Measurements from ENCODE around the gene CSRP2. TPM values are rescaled to one million over a fixed set of nuclear protein-coding genes. Genes with fewer than 3 reads are reported as not detected.

The CSRP2 gene
- 10 to 100 TPM; 26.8 to 85.9 TPM for total RNA-seq
- polyA plus RNA-seq (ENCODE audit: insufficient read length in 2 of 2): 10 to 100 TPM; 63.4 to 64.6 TPM
- long read RNA-seq, donor 1, full-length matches to known transcripts: 57 of 57 reads
- long read RNA-seq, donor 1, partial matches to known transcripts: 0 of 57 reads
- long read RNA-seq, donor 1, other reads (novel, unspliced or antisense): 0 of 57 reads
- long read RNA-seq, donor 2, full-length matches to known transcripts: 28 of 28 reads
- long read RNA-seq, donor 2, partial matches to known transcripts: 0 of 28 reads
- long read RNA-seq, donor 2, other reads (novel, unspliced or antisense): 0 of 28 reads
- long read RNA-seq, donor 3, full-length matches to known transcripts: 32 of 32 reads
- long read RNA-seq, donor 3, partial matches to known transcripts: 0 of 32 reads
- long read RNA-seq, donor 3, other reads (novel, unspliced or antisense): 0 of 32 reads
- long read RNA-seq, donor 4, full-length matches to known transcripts: 35 of 47 reads
- long read RNA-seq, donor 4, partial matches to known transcripts: 12 of 47 reads
- long read RNA-seq, donor 4, other reads (novel, unspliced or antisense): 0 of 47 reads

DNA sequence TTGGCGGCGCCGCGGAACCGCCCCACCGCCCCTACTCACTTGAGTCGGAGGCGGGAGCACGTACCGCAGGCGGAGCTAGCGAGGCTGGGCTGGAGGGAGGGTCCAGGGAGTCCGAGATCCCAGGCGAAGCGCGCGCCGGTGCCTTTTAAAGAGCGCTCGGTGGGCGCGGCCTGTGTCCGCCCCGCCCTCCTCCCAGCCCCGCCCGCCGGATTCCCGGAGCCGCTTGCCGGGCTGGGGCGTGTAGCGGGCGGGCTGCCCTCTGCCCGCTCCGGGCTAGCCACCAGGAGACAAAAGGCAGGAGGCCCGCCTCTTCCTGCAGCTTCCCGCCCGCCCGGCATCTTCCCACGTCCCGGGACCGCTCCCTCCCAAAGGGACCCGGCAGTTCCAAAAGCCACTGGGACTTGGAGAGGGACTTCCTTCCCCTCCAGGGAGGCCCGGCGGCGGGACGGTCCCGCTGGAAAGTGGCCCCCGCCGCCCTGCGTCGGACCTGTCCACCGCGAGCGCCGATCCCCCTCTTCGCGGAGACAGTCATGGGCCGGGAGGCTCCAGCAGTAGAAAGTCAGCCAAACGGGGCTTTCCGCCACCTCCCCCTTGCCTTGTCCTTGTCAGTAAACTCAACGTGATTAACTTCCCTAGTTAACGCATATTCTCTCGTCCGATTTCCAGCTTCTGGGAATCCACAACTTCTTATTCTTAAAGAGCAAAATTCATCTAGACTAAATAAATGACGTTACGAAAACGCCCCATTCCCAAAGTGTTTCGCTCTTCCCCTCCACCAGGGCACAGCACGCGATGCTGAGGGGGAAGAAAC is at the start of gene CSRP2:
Gene CSRP2 (minus strand): TSS at position 121 of the 811 bp plus-strand sequence. CDS start 12,759 bp downstream, outside the sequence.
- Histone ChIP-seq H3K9me3 (ENCODE audit: control insufficient read depth, insufficient read depth, low read length) (no peaks in the 10 kb centered on the region), H3K4me1 (ENCODE audit: control insufficient read depth, insufficient read depth, low read length) (peaks cover 14% of the 10 kb centered on the region), H3K27ac (ENCODE audit: low read depth, low read length) (peak within 1 kb of the TSS; percentile 93), H3K4me3 (ENCODE audit: low read depth, low read length) (peak within 1 kb of the TSS; percentile 80), H3K27me3 (ENCODE audit: control insufficient read depth, insufficient read depth, low read length) (peaks cover 6% of the 10 kb centered on the region), H3K36me3 (ENCODE audit: control insufficient read depth, insufficient read depth, low read length) (no peaks in the 10 kb centered on the region)
- under 1% methylated on average over 65 of the region's 71 CpGs for WGBS (ENCODE audit: insufficient coverage)
- peak; percentile 53 to 96 (median 72) for DNase-seq (ENCODE audit: low read depth in 4 of 6, low spot score in 6 of 6)

DNA sequence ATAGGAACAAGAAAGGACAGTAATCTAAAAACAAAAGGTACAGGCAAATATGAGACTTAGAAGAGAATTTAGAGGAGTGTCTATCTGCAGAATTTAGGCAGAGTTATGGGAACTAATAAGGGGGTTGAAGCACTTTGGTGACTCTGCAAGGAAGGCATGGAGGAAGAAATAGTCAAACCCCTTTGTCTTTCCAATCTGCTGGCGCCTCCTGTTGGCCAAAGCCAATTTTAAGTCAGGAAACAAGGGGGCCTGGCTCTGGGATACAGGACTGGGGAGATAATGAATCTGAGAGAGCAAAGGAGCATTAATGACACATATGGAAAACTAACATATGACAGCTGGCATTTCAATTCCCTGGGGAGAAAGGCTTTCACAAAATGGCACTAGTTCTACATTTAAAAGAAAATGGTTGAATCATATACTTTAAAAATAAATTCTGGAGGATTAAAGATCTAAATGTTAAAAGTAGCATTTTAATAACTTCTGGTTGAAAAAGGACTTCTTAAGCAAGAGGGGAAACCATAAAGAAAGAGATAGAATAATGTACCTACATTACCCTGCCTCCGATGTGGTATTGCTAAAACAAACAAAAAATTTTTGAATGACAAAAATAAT is 48.5 kb upstream of the CSRP2 start:
- H3K9me3 ChIP-seq (ENCODE audit: control insufficient read depth, insufficient read depth, low read length): peaks cover 2% of the 10 kb centered on the region
- no peak for DNase-seq (ENCODE audit: low read depth in 4 of 6, low spot score in 6 of 6)
- H3K4me3 ChIP-seq (ENCODE audit: low read depth, low read length): no peak overlapping the region
- no peaks in the 10 kb centered on the region for H3K36me3 ChIP-seq (ENCODE audit: control insufficient read depth, insufficient read depth, low read length)
- H3K27ac ChIP-seq (ENCODE audit: low read depth, low read length): no peak overlapping the region
- no peaks in the 10 kb centered on the region for H3K4me1 ChIP-seq (ENCODE audit: control insufficient read depth, insufficient read depth, low read length)
- no peaks in the 10 kb centered on the region for H3K27me3 ChIP-seq (ENCODE audit: control insufficient read depth, insufficient read depth, low read length)
- no CpG with 5 or more reads among the region's 2 CpGs for WGBS (ENCODE audit: insufficient coverage)

DNA sequence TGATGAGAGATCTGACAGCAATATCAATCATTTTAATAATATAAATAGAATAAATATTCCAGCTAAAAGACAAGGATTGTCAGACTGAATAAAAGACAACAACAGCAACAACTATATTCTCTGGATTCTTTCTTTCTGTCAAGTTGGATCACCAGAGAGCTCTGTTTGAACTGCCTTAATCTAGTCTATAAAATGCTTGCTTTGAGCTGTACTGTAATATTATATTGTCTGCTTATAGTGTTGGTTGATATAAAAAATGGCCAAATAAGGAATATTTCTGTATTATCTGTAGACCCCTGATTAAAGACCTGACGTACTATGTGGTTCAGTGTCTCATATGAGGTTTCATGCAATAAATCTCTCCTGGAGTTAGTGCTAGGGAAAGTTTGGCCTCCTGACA is 46.3 kb upstream of the CSRP2 start:
- Histone ChIP-seq H3K4me3 (ENCODE audit: low read depth, low read length) (no peak overlapping the region), H3K27me3 (ENCODE audit: control insufficient read depth, insufficient read depth, low read length) (no peaks in the 10 kb centered on the region), H3K36me3 (ENCODE audit: control insufficient read depth, insufficient read depth, low read length) (no peaks in the 10 kb centered on the region), H3K9me3 (ENCODE audit: control insufficient read depth, insufficient read depth, low read length) (no peaks in the 10 kb centered on the region), H3K27ac (ENCODE audit: low read depth, low read length) (no peak overlapping the region), H3K4me1 (ENCODE audit: control insufficient read depth, insufficient read depth, low read length) (no peaks in the 10 kb centered on the region)
- 40% methylated on average over 1 of the region's 1 CpG for WGBS (ENCODE audit: insufficient coverage)
- DNase-seq (ENCODE audit: low read depth in 4 of 6, low spot score in 6 of 6): no peak

DNA sequence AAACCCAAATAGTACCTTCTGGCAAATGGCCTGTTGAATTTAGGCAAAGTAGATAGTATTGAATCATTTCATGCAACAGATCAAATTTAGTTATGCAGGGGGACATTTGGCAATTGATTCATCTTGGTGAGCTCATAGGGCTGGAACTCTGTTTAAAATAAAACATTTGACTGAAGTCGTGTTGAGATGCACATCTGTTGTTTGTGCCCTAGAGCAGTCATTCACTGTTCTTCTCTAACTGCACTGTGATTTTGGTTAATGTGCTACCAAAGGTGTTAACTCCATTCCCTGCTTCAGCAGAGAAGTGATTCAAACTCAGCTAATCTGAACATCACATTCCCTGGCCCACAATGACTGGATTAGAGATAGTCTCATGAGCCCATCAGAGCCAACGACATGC is 44.0 kb upstream of the CSRP2 start:
- Histone ChIP-seq H3K27me3 (ENCODE audit: control insufficient read depth, insufficient read depth, low read length) (no peaks in the 10 kb centered on the region), H3K4me3 (ENCODE audit: low read depth, low read length) (no peak overlapping the region), H3K9me3 (ENCODE audit: control insufficient read depth, insufficient read depth, low read length) (no peaks in the 10 kb centered on the region), H3K27ac (ENCODE audit: low read depth, low read length) (no peak overlapping the region), H3K36me3 (ENCODE audit: control insufficient read depth, insufficient read depth, low read length) (no peaks in the 10 kb centered on the region), H3K4me1 (ENCODE audit: control insufficient read depth, insufficient read depth, low read length) (no peaks in the 10 kb centered on the region)
- peak in 1 of 6 donors; percentile 36 for DNase-seq (ENCODE audit: low read depth in 4 of 6, low spot score in 6 of 6)
- WGBS (ENCODE audit: insufficient coverage): no CpG with 5 or more reads among the region's 2 CpGs

DNA sequence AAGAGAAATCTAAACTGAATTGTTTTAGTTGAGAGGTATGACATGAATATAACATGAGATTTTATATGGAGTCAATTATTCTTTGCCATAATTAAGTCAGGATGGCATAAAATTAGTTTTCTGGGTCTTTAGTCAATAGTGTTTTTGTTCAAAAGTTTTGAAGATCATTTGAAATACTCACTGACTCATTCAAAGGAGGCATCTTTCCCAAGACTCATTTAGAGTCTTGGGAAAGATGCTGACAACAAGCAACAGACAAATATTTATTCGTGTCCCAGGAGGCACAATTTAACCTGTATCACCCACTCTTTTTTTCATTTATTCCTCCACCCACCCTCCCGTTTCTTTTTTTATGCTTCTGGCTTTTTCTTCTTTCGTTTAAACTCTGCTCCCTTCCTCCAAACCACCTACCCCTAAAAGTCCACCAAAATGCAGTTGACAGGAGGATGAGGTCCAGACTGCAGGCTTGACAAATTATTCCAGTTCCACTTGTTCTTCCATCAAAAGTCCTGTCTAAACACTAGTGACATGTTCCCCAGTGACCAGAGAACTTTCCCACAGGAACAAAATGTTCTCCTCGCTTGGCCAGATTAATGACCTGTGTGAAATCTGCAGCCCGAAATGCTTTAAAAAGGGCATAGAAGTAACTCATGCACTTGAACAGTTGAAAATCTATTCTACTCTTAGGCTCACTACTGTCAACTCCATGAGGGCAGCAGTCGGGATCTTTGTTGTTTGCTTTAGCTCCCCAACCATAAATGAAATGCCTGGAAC is 43.3 kb upstream of the CSRP2 start:
- DNase-seq (ENCODE audit: low read depth in 4 of 6, low spot score in 6 of 6): no peak
- 78% methylated on average over 5 of the region's 6 CpGs for WGBS (ENCODE audit: insufficient coverage)
- Histone ChIP-seq H3K27me3 (ENCODE audit: control insufficient read depth, insufficient read depth, low read length) (no peaks in the 10 kb centered on the region), H3K36me3 (ENCODE audit: control insufficient read depth, insufficient read depth, low read length) (no peaks in the 10 kb centered on the region), H3K9me3 (ENCODE audit: control insufficient read depth, insufficient read depth, low read length) (no peaks in the 10 kb centered on the region), H3K4me3 (ENCODE audit: low read depth, low read length) (no peak overlapping the region), H3K27ac (ENCODE audit: low read depth, low read length) (no peak overlapping the region), H3K4me1 (ENCODE audit: control insufficient read depth, insufficient read depth, low read length) (no peaks in the 10 kb centered on the region)

DNA sequence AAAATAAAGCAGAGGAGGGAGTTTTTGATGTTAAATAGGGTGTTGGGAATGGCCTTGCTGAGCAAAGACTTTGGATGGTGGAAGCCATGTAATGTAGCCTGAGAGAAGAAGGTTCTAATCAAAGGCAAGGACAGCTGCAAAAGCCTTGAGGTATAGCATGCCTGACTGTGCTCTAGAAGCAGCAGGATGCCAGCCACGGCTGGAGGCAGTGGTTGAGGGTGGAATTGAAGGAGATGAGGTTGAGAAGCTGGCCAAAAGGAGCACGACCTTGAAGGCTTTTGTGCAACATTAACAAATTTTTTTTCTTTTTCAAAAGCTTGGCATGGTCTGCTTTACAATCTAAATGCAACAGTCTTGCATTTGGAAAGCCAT is 42.3 kb upstream of the CSRP2 start:
- no peak overlapping the region for H3K4me3 ChIP-seq (ENCODE audit: low read depth, low read length)
- H3K36me3 ChIP-seq (ENCODE audit: control insufficient read depth, insufficient read depth, low read length): no peaks in the 10 kb centered on the region
- no peaks in the 10 kb centered on the region for H3K4me1 ChIP-seq (ENCODE audit: control insufficient read depth, insufficient read depth, low read length)
- WGBS (ENCODE audit: insufficient coverage): 50% methylated on average over 1 of the region's 2 CpGs
- no peak overlapping the region for H3K27ac ChIP-seq (ENCODE audit: low read depth, low read length)
- H3K9me3 ChIP-seq (ENCODE audit: control insufficient read depth, insufficient read depth, low read length): no peaks in the 10 kb centered on the region
- no peaks in the 10 kb centered on the region for H3K27me3 ChIP-seq (ENCODE audit: control insufficient read depth, insufficient read depth, low read length)
- no peak for DNase-seq (ENCODE audit: low read depth in 4 of 6, low spot score in 6 of 6)

DNA sequence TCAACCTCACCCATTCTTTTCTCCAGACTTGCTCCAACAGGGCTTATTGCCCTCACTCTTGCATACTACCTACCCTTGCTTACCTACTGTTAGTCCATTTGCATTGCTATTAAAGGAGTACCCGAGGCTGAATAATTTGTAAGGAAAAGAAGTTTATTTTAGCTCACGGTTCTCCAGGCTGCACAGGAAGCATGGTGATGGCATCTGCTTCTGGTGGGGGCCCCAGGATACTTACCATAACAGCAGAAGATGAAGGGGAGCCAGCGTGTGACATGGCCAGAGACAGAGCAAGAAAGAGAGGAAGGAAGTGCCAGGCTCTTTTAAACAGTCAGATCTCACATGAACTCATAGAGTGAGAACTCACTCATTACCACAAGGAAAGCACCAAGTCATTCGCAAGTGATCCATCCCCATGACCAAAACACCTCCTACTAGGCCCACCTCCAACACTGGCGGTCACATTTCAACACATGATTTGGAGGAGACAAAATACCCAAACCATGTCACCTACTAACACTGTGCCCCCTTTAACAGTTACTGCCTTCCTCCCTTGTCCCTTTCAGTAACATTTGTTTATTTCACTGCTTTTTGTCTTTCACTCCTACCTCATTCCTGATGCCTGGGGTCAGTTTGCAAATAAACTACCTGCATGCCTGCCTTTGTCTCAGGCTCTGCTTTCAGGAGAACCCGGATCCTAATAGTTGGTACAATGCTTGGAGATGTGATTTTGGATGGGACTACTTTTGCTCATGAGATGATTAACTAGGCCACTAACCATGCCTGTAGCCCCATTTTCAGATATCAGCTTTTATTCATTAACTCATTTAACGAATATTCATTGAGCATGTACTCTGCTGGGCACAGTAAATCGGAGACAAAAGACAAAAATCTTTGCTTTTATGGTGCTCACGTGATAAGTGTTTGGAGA is 41.6 kb upstream of the CSRP2 start:
- H3K9me3 ChIP-seq (ENCODE audit: control insufficient read depth, insufficient read depth, low read length): no peaks in the 10 kb centered on the region
- no peak for DNase-seq (ENCODE audit: low read depth in 4 of 6, low spot score in 6 of 6)
- 83% methylated on average over 5 of the region's 9 CpGs for WGBS (ENCODE audit: insufficient coverage)
- no peaks in the 10 kb centered on the region for H3K36me3 ChIP-seq (ENCODE audit: control insufficient read depth, insufficient read depth, low read length)
- H3K4me3 ChIP-seq (ENCODE audit: low read depth, low read length): no peak overlapping the region
- no peaks in the 10 kb centered on the region for H3K4me1 ChIP-seq (ENCODE audit: control insufficient read depth, insufficient read depth, low read length)
- no peak overlapping the region for H3K27ac ChIP-seq (ENCODE audit: low read depth, low read length)
- no peaks in the 10 kb centered on the region for H3K27me3 ChIP-seq (ENCODE audit: control insufficient read depth, insufficient read depth, low read length)

DNA sequence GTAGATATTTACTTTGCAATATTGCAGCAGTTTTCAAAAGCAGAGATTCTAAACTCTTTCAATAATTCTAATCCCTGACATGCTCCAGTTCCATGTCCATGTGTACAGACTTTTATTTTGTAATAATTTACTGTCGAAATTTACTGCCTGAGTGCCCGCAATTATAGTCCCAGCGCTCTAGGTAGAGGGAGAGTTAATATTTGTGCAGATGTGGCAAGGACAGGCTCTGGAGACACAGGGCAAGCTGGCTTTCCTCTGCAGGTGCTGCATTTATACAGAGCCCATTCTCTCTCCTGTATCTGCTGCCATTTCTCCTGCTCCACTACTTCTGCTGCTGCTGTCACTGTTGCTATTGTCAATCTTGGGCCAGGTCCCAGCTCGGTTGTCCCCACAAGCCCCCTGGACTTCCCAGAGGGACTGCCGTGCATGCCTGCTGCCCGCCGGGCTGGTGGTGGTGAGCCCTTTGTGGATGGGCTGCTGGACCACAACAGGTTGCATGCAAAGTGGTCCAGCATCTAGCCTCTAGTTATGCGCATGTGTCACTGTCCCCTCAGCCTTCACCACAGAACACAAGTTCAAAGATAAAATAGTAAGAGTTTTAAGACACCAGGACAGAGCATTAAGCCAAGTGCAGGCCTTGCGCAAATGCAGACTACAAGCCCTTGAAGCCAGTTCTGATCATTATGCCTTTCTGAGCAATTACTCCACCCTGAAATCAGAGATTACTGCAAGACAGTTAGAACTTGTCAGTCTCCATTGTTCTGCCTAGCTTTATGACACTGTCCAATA is 40.8 kb upstream of the CSRP2 start:
- Histone ChIP-seq H3K4me3 (ENCODE audit: low read depth, low read length) (no peak overlapping the region), H3K9me3 (ENCODE audit: control insufficient read depth, insufficient read depth, low read length) (no peaks in the 10 kb centered on the region), H3K27me3 (ENCODE audit: control insufficient read depth, insufficient read depth, low read length) (no peaks in the 10 kb centered on the region), H3K4me1 (ENCODE audit: control insufficient read depth, insufficient read depth, low read length) (no peaks in the 10 kb centered on the region), H3K36me3 (ENCODE audit: control insufficient read depth, insufficient read depth, low read length) (no peaks in the 10 kb centered on the region), H3K27ac (ENCODE audit: low read depth, low read length) (no peak overlapping the region)
- 68% methylated on average over 4 of the region's 9 CpGs for WGBS (ENCODE audit: insufficient coverage)
- peak in 1 of 6 donors; percentile 49 for DNase-seq (ENCODE audit: low read depth in 4 of 6, low spot score in 6 of 6)

All from spinal cord (tissue), 10 donors.